ENCODE data around the gene GSTO1. TPM values are rescaled to one million over a fixed set of nuclear protein-coding genes. Genes with fewer than 3 reads are reported as not detected.

Gene GSTO1
- total RNA-seq, 1 experiment from 2014 or later, result 134 TPM

- BruUV-seq (replicated peaks), result no TSS peak
- peak; percentile 32 for ATAC-seq
- Histone ChIP-seq H3K4me1 (ENCODE audit: control insufficient read depth, insufficient read depth, low read length) (peaks cover 54% of the 10 kb centered on the region), H3K9me3 (ENCODE audit: control insufficient read depth, insufficient read depth, low read depth, low read length) (no peaks in the 10 kb centered on the region), H3K27me3 (ENCODE audit: control insufficient read depth, insufficient read depth, low read length) (no peaks in the 10 kb centered on the region), H3K36me3 (ENCODE audit: control insufficient read depth, insufficient read depth, low read length) (peaks cover 5% of the 10 kb centered on the region), H3K4me3 (ENCODE audit: low read depth in 2 of 2, low read length in 2 of 2) (no peak overlapping the region), H3K27ac (ENCODE audit: low read length) (peak overlapping the region; percentile 24; the same call in 1 of the 2 replicates)
- ChIA-PET CTCF (interaction anchor here (0.7 to 2.9 kb wide), 3 partner anchors 16 to 420 kb away, joined by 3 to 23 read pairs (median 3); no protein-coding TSS in a partner anchor), POLR2A (no interaction called here)
- intact Hi-C loops (cut with micrococcal nuclease; ENCODE audit: unreplicated experiment) (no loop called here), in situ Hi-C loops (cut with HindIII; ENCODE audit: low pct_unique_long_range_greater_than_20kb, low sequenced_read_pairs) (no loop called here)
- TF ChIP-seq REST (IDR thresholded peaks at IDR 0.05; ENCODE audit: insufficient read depth in 1 of 2, low read depth in 2 of 2, low read length in 1 of 2) (no peak), SIN3A (IDR thresholded peaks at IDR 0.05; ENCODE audit: borderline replicate concordance, insufficient read depth, low read depth, low read length) (no peak), CTCF (IDR thresholded peaks at IDR 0.05) (no peak), TCF7L2 (IDR thresholded peaks at IDR 0.05; ENCODE audit: low read depth, low read length) (no peak), POLR2AphosphoS5 (IDR thresholded peaks at IDR 0.05; ENCODE audit: low read depth, low read length) (no peak; the same call in none of the 2 replicates)
- no peak for DNase-seq (ENCODE audit: low read depth, low spot score)
These were observed 53.1 kb downstream of the GSTO1 start for GRCh38 chr10:104307576-104308438.

GRCh38 chr10:104308439-104308903 lies 53.8 kb downstream of the GSTO1 start:
- POLR2A ChIA-PET, result no interaction called here
- ATAC-seq, result no peak
- no peak overlapping the region for H3K4me3 ChIP-seq (ENCODE audit: low read depth in 2 of 2, low read length in 2 of 2)
- no peaks in the 10 kb centered on the region for H3K27me3 ChIP-seq (ENCODE audit: control insufficient read depth, insufficient read depth, low read length)
- no peaks in the 10 kb centered on the region for H3K9me3 ChIP-seq (ENCODE audit: control insufficient read depth, insufficient read depth, low read depth, low read length)
- DNase-seq (ENCODE audit: low read depth, low spot score), result no peak
- peaks cover 5% of the 10 kb centered on the region for H3K36me3 ChIP-seq (ENCODE audit: control insufficient read depth, insufficient read depth, low read length)
- H3K4me1 ChIP-seq (ENCODE audit: control insufficient read depth, insufficient read depth, low read length), result peaks cover 54% of the 10 kb centered on the region
- CTCF ChIA-PET, result no interaction called here
- H3K27ac ChIP-seq (ENCODE audit: low read length), result peak overlapping the region; percentile 44; the same call in 1 of the 2 replicates
- BruUV-seq (replicated peaks), result no TSS peak
- TF ChIP-seq REST (IDR thresholded peaks at IDR 0.05; ENCODE audit: insufficient read depth in 1 of 2, low read depth in 2 of 2, low read length in 1 of 2), result no peak
- TF ChIP-seq TCF7L2 (IDR thresholded peaks at IDR 0.05; ENCODE audit: low read depth, low read length), result peak; percentile 33; the same call in 1 of the 2 replicates
- in situ Hi-C loops (cut with HindIII; ENCODE audit: low pct_unique_long_range_greater_than_20kb, low sequenced_read_pairs), result no loop called here
- intact Hi-C loops (cut with micrococcal nuclease; ENCODE audit: unreplicated experiment), result no loop called here

Data from Panc1 (cell line).